IMR-90 (cell line): Measurements from ENCODE around the gene TOMM34. TPM values are rescaled to one million over a fixed set of nuclear protein-coding genes. Genes with fewer than 3 reads are reported as not detected.

ENCODE experiments used
- ATAC-seq: fragments of 200-7000 bp; cut with Tn5 transposase; 2 replicates; pipeline ENCODE4 v1.9.1; 2020; ENCODE audit warnings: low read depth, mild to moderate bottlenecking, moderate library complexity
- BruUV-seq: library from RNA; stranded (reverse); fragments of 400-500 nt; replicated peaks from 2 replicates; lab custom pipeline; 2021; lab: Mats Ljungman, UMichigan
- CTCF ChIA-PET: fragments of 300-600 bp; formaldehyde crosslinking; extraction: SDS; loops from one replicate; lab custom pipeline; 2021; ENCODE audit warnings: antibody characterized with exemption; lab: Yijun Ruan, JAX
- POLR2A ChIA-PET: fragments of 300-600 bp; sonication (Branson Sonifier 250); formaldehyde crosslinking; loops from one replicate; lab custom pipeline; 2022; ENCODE audit warnings: antibody characterized with exemption; ENCODE audit not compliant: unreplicated experiment; lab: Charles Lee
- DNase-seq: peaks from one replicate; pipeline ENCODE4 v3.0.0; 2013
- H2AFZ ChIP-seq: replicated peaks from 2 replicates; pipeline ENCODE3; 2013; ENCODE audit warnings: low read length, mild to moderate bottlenecking; ENCODE audit not compliant: poor library complexity
- H2AK5ac ChIP-seq: 2 replicates; pipeline ENCODE4 v1.6.1; 2013; ENCODE audit warnings: low read depth, low read length, inconsistent platforms
- H2AK9ac ChIP-seq: replicated peaks from 2 replicates; pipeline ENCODE3; 2013; ENCODE audit warnings: mild to moderate bottlenecking, low read depth, low read length, moderate library complexity; ENCODE audit not compliant: poor library complexity
- H2BK120ac ChIP-seq: 2 replicates; pipeline ENCODE4 v1.6.1; 2013; ENCODE audit warnings: low read depth, low read length, inconsistent platforms
- H2BK15ac ChIP-seq: 3 replicates; pipeline ENCODE4 v1.6.1; 2013; ENCODE audit warnings: low read depth, low read length, inconsistent platforms
- H2BK20ac ChIP-seq: 2 replicates; pipeline ENCODE4 v1.6.1; 2013; ENCODE audit warnings: low read depth, mild to moderate bottlenecking, inconsistent platforms, low read length, moderate library complexity
- H2BK5ac ChIP-seq: 2 replicates; pipeline ENCODE4 v1.6.1; 2013; ENCODE audit warnings: mild to moderate bottlenecking, low read depth, low read length, inconsistent platforms; ENCODE audit not compliant: poor library complexity, severe bottlenecking
- H3K14ac ChIP-seq: replicated peaks from 2 replicates; pipeline ENCODE4 v1.6.1; 2013; ENCODE audit warnings: low read depth, low read length, inconsistent platforms
- H3K18ac ChIP-seq: 2 replicates; pipeline ENCODE4 v1.6.1; 2013; ENCODE audit warnings: low read depth, low read length, control low read depth
- H3K23ac ChIP-seq: 2 replicates; pipeline ENCODE4 v1.6.1; 2013; ENCODE audit warnings: low read depth, low read length, inconsistent platforms
- H3K27ac ChIP-seq: 2 replicates; pipeline ENCODE4 v1.5.1; 2013; ENCODE audit warnings: mild to moderate bottlenecking, control low read depth, low read length; ENCODE audit not compliant: insufficient read depth
- H3K27me3 ChIP-seq: 2 replicates; pipeline ENCODE4 v1.6.1; 2013; ENCODE audit warnings: low read length; ENCODE audit not compliant: control insufficient read depth, insufficient read depth
- H3K36me3 ChIP-seq: 2 replicates; pipeline ENCODE4 v1.6.1; 2013; ENCODE audit warnings: low read length, mixed read lengths; ENCODE audit not compliant: control insufficient read depth, insufficient read depth
- H3K4ac ChIP-seq: 2 replicates; pipeline ENCODE4 v1.6.1; 2013; ENCODE audit warnings: low read depth, low read length, inconsistent platforms
- H3K4me1 ChIP-seq: 2 replicates; pipeline ENCODE4 v1.6.1; 2013; ENCODE audit warnings: low read length, mixed read lengths; ENCODE audit not compliant: control insufficient read depth, insufficient read depth
- H3K4me2 ChIP-seq: 2 replicates; pipeline ENCODE4 v1.6.1; 2013; ENCODE audit warnings: low read depth, mild to moderate bottlenecking, control low read depth, low read length, moderate library complexity
- H3K4me3 ChIP-seq: 2 replicates; pipeline ENCODE4 v1.5.1; 2013; ENCODE audit warnings: low read depth, mild to moderate bottlenecking, control low read depth, low read length, moderate library complexity; ENCODE audit not compliant: insufficient read depth
- H3K56ac ChIP-seq: 2 replicates; pipeline ENCODE4 v1.6.1; 2013; ENCODE audit warnings: low read length, inconsistent platforms; ENCODE audit not compliant: insufficient read depth; ENCODE audit errors: extremely low read depth
- H3K79me1 ChIP-seq, 2 experiments: 2 replicates each; pipeline ENCODE4 v1.6.1; 2013; ENCODE audit warnings: low read length in 2 of 2, inconsistent platforms in 1 of 2, low read depth in 1 of 2
- H3K9ac ChIP-seq: 2 replicates; pipeline ENCODE4 v1.6.1; 2013; ENCODE audit warnings: low read depth, low read length, control low read depth
- H3K9me1 ChIP-seq: 2 replicates; pipeline ENCODE4 v1.6.1; 2013; ENCODE audit warnings: low read length, inconsistent platforms; ENCODE audit not compliant: insufficient read depth
- H3K9me3 ChIP-seq: 2 replicates; pipeline ENCODE4 v1.6.1; 2013; ENCODE audit warnings: low read length; ENCODE audit not compliant: control insufficient read depth, insufficient read depth
- H4K20me1 ChIP-seq: 2 replicates; pipeline ENCODE4 v1.6.1; 2013; ENCODE audit warnings: low read length, inconsistent platforms; ENCODE audit not compliant: insufficient read depth
- H4K5ac ChIP-seq: 2 replicates; pipeline ENCODE4 v1.6.1; 2013; ENCODE audit warnings: mild to moderate bottlenecking, low read depth, low read length, control low read depth
- H4K8ac ChIP-seq, 2 experiments: 2 replicates each; pipeline ENCODE4 v1.6.1; 2013; ENCODE audit warnings: low read depth in 2 of 2, low read length in 2 of 2, control low read depth in 1 of 2, inconsistent platforms in 1 of 2
- H4K91ac ChIP-seq: 2 replicates; pipeline ENCODE4 v1.6.1; 2013; ENCODE audit warnings: low read depth, low read length, inconsistent platforms; ENCODE audit not compliant: insufficient read depth
- BHLHE40 ChIP-seq: fragments of 150-350 bp; IDR thresholded peaks from 2 replicates; pipeline ENCODE4 v1.6.1; 2016; ENCODE audit warnings: mild to moderate bottlenecking, low read depth, low read length
- WGBS, 2 experiments: methylation state at CpG; one replicate each; pipeline versions ENCODE4 v1.1.5 to v1.1.7; 2013; ENCODE audit warnings: missing lambda C conversion rate in 2 of 2; ENCODE audit not compliant: insufficient read length in 1 of 2; ENCODE audit errors: extremely low coverage in 2 of 2; 5-methylcytosine and 5-hydroxymethylcytosine counted together
- dilution Hi-C: fragments of 300-500 bp; cut with HindIII; formaldehyde crosslinking; loops from one replicate; pipeline ENCODE4 v1.14.3; 2018; ENCODE audit warnings: low sequenced_read_pairs; ENCODE audit not compliant: unreplicated experiment
- in situ Hi-C: fragments of 300-500 bp; cut with MboI; formaldehyde crosslinking; loops from 3 replicates; pipeline ENCODE4 v1.14.3; 2019; ENCODE audit warnings: low sequenced_read_pairs, inconsistent platforms, mixed read lengths
- intact Hi-C: fragments of 100-400 bp; cut with micrococcal nuclease; formaldehyde crosslinking; loops from 2 replicates; pipeline ENCODE4 v1.10.0; 2022
- polyA plus RNA-seq, 3 experiments: library from polyadenylated mRNA; depleted of rRNA; stranded (reverse); fragments of >200 nt; gene quantifications; 2 replicates each; pipeline ENCODE4 v1.2.3, GENCODE V29; 2012; ENCODE audit warnings: low replicate concordance in 1 of 3
- total RNA-seq: library from RNA; depleted of rRNA; stranded (reverse); fragments of >200 nt; gene quantifications from 2 replicates; pipeline ENCODE4 v1.2.3, GENCODE V29; 2012

The TOMM34 gene
- total and polyA plus RNA-seq, 2 of the 4 experiments (the other 2 are of a cell fraction), result 97.5 to 101 TPM

GRCh38 chr20:44921447-44921846 lies 38.8 kb downstream of the TOMM34 start:
- Histone ChIP-seq H4K8ac (no peak overlapping the region), H3K56ac (no peak overlapping the region), H3K14ac (no peak overlapping the region), H4K20me1 (no peaks in the 10 kb centered on the region), H3K9ac (no peak overlapping the region), H2BK5ac (no peak overlapping the region), H2AK5ac (no peak overlapping the region), H3K9me1 (0 out of 2 replicates have a peak, but pooled peaks cover 4% of the 10 kb centered on the region), H3K4me2 (no peak overlapping the region), H4K5ac (no peak overlapping the region), H2AK9ac (no peak overlapping the region), H3K4ac (no peak overlapping the region), H2BK120ac (no peak overlapping the region), H3K4me3 (no peak overlapping the region), H2AFZ (no peak overlapping the region), H2BK15ac (no peak overlapping the region), H3K18ac (no peak overlapping the region), H3K27me3 (no peaks in the 10 kb centered on the region), H3K36me3 (peaks cover 33% of the 10 kb centered on the region), H3K4me1 (no peaks in the 10 kb centered on the region), H3K27ac (no peak overlapping the region), H3K79me1 (no peaks in the 10 kb centered on the region), H4K91ac (no peak overlapping the region), H2BK20ac (no peak overlapping the region), H3K9me3 (no peaks in the 10 kb centered on the region), H3K23ac (no peak overlapping the region)
- ATAC-seq (no peak), DNase-seq (no peak)
- BruUV-seq, result no TSS peak
- ChIA-PET POLR2A (no interaction called here), CTCF (no interaction called here)
- intact Hi-C loops, result no loop called here
- dilution Hi-C loops, result no loop called here
- WGBS, 2 experiments, result 100% methylated on average over 5 of the region's 14 CpGs; no CpG with 5 or more reads in 1 of the 2 experiments
- TF ChIP-seq BHLHE40, result no peak
- in situ Hi-C loops, result no loop called here
